ENCODE results near the gene PRKAG2. TPM values are rescaled to one million over a fixed set of nuclear protein-coding genes. Genes with fewer than 3 reads are reported as not detected.

Gene PRKAG2
- total and polyA plus RNA-seq, 8 donors: 19.9 to 302 (median 60.9) TPM

- 64 to 85% (median 84%) methylated on average over 8 to 15 of the region's 15 CpGs for WGBS, 5 donors
- H3K4me3 ChIP-seq: no peak overlapping the region
- no peak for DNase-seq
- intact Hi-C loops (cut with DNase I; ENCODE audit: low total_unique reads): no loop called here
- H3K4me1 ChIP-seq: peaks cover 5 to 23% (median 7%) of the 10 kb centered on the region in 4 donors
- H3K9me3 ChIP-seq: no peaks in the 10 kb centered on the region
- H3K27me3 ChIP-seq: no peaks in the 10 kb centered on the region
- peak overlapping the region in 1 of 5 donors; percentile 59 for H3K27ac ChIP-seq
- H3K36me3 ChIP-seq: no peaks in the 10 kb centered on the region
- TF ChIP-seq POLR2AphosphoS5 (IDR thresholded peaks at IDR 0.05) (no peak), EP300 (IDR thresholded peaks at IDR 0.05) (no peak), POLR2A (IDR thresholded peaks at IDR 0.05) (no peak), CTCF (IDR thresholded peaks at IDR 0.05) (no peak)
These were observed 170.4 kb downstream of the PRKAG2 start for GRCh38 chr7:151706277-151707104.

GRCh38 chr7:151705636-151706276 lies 171.2 kb downstream of the PRKAG2 start:
- H3K36me3 ChIP-seq: no peaks in the 10 kb centered on the region
- H3K27me3 ChIP-seq: no peaks in the 10 kb centered on the region
- H3K27ac ChIP-seq: peak overlapping the region in 4 of 5 donors; percentile 8 to 59 (median 42)
- DNase-seq: peak in 1 of 2 donors; percentile 71
- TF ChIP-seq CTCF (IDR thresholded peaks at IDR 0.05) (peak in 4 of 7 experiments; percentile 26 to 48 (median 34)), POLR2A (IDR thresholded peaks at IDR 0.05) (no peak)
- no peak overlapping the region for H3K4me3 ChIP-seq
- H3K9me3 ChIP-seq: no peaks in the 10 kb centered on the region
- H3K4me1 ChIP-seq: peaks cover 5 to 25% (median 7%) of the 10 kb centered on the region in 4 donors
- intact Hi-C loops (cut with DNase I; ENCODE audit: low total_unique reads): no loop called here
- 21 to 39% (median 38%) methylated on average over 7 of the region's 7 CpGs for WGBS, 5 donors

- peak overlapping the region in 4 of 5 donors; percentile 8 to 59 (median 42) for H3K27ac ChIP-seq
- 57 to 64% (median 61%) methylated on average over 16 to 17 of the region's 17 CpGs for WGBS, 5 donors
- intact Hi-C loops (cut with DNase I; ENCODE audit: low total_unique reads): no loop called here
- peak overlapping the region in 1 of 4 donors; percentile 7 for H3K4me3 ChIP-seq
- H3K4me1 ChIP-seq: peaks cover 5 to 31% (median 10%) of the 10 kb centered on the region in 4 donors
- H3K27me3 ChIP-seq: no peaks in the 10 kb centered on the region
- no peaks in the 10 kb centered on the region for H3K9me3 ChIP-seq
- TF ChIP-seq EP300 (IDR thresholded peaks at IDR 0.05): no peak
- no peak for TF ChIP-seq CTCF (IDR thresholded peaks at IDR 0.05)
- no peak for TF ChIP-seq POLR2AphosphoS5 (IDR thresholded peaks at IDR 0.05)
- H3K36me3 ChIP-seq: no peaks in the 10 kb centered on the region
- peak in 1 of 2 donors; percentile 28 for DNase-seq
These were observed 171.8 kb downstream of the PRKAG2 start for GRCh38 chr7:151704960-151705635.

GRCh38 chr7:151704299-151704959 lies 172.5 kb downstream of the PRKAG2 start:
- no peak overlapping the region for H3K4me3 ChIP-seq
- TF ChIP-seq CTCF (IDR thresholded peaks at IDR 0.05) (no peak), POLR2AphosphoS5 (IDR thresholded peaks at IDR 0.05) (no peak), EP300 (IDR thresholded peaks at IDR 0.05) (no peak), POLR2A (IDR thresholded peaks at IDR 0.05) (no peak)
- WGBS, 5 donors: 91 to 95% (median 92%) methylated on average over 15 of the region's 15 CpGs
- intact Hi-C loops (cut with DNase I; ENCODE audit: low total_unique reads): no loop called here
- H3K9me3 ChIP-seq: no peaks in the 10 kb centered on the region
- peak overlapping the region in 1 of 5 donors; percentile 59 for H3K27ac ChIP-seq
- H3K27me3 ChIP-seq: no peaks in the 10 kb centered on the region
- peaks cover 5 to 38% (median 12%) of the 10 kb centered on the region in 4 donors for H3K4me1 ChIP-seq
- no peak for DNase-seq
- H3K36me3 ChIP-seq: no peaks in the 10 kb centered on the region
